ENCODE data around the gene MEIS2. TPM values are rescaled to one million over a fixed set of nuclear protein-coding genes. Genes with fewer than 3 reads are reported as not detected.

Gene MEIS2
- 98.3 and 106 TPM in 2 replicates for total RNA-seq (2014; rRNA removed; shearing (Covaris generic))

DNA sequence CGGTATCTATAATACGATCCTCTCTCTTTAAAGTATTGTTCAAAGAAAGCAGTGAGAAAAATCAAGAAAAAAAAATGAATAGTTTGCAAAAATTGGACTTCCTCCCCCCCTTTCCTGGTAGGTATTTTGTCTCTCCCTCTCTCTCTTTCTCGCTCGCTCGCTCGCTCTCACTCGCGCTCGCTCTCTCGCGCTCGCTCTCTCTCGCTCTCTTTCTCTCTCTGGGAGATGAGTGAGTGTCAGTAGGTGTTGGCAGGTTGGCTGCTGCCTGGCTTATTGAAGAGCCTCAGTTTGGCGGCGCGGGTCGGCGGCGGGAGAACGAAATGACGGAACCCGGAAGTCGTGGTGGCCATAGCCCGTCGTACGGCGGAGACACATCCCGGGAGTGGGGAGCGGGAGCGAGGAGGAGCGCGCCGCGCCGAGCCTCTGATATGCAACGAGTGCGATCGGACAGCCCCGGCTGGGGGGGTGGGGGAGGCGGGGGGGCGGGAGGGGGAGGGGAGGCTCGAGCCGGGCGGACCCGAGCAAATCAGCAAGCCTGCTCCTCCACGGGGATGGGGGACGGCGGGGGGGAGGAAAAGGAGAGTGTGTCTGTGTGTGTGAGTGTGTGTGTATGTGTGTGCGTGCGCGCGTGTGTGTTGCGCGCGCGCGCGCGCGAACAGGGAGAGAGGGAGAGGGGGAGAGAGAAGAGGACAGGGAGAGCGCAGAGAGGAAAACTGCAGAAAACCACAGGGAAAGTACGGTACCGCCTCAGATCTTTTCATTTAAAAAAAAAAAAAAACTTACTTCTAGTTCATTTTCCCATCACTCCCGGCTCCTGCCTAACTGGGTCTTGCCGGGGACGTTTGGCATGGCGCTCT is at the start of gene MEIS2:
Gene MEIS2, minus strand, starts transcription at position 441 of the 857 bp plus-strand sequence. CDS start 1,083 bp downstream, outside the sequence.
- DNase-seq (ENCODE audit: low spot score): peak; percentile 79

DNA sequence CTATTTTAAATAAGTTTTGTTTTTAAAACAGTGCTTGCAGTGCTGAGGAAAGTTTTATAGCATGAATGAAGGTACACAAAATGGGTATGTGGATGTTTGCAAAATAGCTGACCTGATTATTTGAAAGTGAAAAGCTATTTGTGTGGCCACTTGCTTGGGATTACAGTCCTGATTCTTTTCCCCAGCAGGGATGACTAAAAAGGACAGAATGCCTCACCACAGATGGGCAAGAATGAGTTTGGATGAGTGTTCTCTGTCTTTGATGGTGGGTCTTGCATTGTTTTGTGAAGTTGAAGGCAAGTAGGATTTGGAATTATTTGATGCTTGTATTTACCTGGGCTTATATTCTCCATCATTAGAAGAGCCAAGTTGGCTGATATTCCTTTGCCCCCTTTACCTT is 48.8 kb upstream of the MEIS2 start:
- no peak for DNase-seq (ENCODE audit: low spot score)

DNA sequence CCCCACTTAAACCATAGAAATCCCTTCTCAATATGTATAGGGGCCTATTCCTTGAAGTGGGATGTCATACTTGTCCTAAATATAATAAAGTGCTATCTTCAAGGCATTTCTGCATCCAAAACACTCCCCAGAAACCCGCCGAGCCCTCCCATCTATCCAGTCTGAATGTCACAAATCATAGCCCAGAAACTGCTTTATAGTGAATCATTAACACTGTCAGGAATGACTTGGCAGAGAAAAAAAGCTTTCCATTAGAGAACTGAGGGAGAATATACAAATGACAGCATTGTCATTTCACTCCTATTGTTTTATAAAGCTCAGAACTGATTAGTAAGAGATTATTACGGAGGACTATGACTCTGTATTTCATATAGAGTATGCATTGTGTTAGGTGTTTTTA is 48.4 kb upstream of the MEIS2 start:
- DNase-seq (ENCODE audit: low spot score): no peak

DNA sequence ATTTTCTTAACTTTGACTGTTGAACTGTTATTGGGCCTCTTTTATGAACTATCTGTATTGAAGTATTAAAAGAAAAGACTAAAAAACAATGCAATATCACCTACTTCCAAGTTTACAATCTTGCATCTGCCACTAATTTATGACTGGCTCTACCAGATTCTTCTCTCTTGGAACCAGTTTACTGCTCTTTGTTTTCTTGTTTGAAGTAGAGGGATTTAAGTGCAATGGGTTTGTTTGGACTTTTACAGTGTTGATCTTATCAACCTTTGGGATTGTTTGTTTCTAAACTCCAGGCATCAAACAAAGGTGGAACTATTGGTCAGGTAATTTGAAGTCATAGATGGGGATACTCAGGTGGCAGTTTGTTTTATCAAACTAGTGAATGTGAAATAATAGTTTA is 43.0 kb upstream of the MEIS2 start:
- no peak for DNase-seq (ENCODE audit: low spot score)

DNA sequence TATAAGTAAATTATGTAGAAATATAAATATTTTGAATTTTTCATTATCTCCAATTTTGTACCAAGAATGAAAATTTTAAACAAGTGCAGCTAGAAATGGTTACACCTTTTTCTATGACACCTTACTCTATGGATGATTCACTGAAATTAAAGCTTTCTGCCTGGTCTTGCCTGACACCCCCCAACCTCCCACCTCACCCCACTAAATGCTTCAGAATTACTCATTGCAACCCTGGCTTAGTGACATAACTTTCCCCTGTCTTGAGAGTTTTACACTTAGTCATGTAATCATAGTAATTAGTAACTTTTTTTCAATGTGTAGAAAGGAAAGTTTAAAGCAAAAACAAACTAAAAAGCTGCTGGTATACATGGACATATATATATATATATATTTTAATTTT is 42.0 kb upstream of the MEIS2 start:
- no peak for DNase-seq (ENCODE audit: low spot score)

DNA sequence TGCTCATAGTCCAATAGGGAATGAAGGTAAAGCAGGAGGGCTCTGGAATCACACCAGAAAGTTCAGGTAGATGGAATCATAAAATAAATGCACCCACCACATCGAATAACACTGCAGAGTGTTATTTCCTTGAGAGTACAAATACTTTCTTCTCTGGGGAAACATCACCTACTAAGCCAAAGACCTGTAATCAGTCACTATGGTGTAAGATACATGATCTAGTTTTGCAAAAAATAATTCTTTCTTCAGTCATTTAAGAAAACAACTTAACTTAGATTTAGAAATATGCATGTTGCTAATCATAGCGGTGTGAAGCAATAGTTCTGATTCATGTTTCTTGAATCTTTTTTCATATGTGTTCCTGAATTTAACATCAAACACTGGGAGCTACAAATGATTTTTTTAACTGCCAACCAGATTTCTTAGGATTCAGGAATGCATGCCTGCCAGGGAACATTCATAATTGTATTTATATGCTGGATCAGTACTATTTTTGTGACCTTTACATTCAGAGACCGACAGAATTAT is 40.2 kb upstream of the MEIS2 start:
- no peak for DNase-seq (ENCODE audit: low spot score)

DNA sequence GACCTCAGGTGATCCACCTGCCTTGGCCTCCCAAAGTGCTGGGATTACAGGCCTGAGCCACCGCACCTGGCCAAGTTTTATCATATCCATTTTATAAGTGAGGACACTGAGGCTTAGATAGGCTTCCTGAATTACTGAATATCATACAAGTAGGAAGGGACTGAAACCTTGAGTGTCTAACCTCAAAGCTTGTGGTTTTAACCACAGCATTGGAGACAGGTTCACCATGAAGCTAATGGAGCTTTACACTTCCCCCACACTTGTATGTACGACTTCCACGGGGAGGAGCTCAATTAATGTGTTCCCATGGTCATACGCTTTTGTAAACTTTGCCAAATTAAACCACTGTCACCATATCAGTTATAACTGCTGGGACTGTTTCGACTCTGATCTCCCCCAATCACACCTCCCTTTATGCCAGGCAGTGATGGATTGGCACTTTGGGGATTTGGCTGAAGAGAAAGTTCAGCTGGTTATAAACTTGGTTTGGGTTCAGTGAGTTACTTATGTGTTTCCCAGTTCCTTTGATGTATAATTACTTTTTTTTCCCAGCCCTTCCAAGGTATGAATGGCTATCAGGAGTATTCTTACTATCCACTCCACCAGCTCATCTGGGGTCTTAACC is 38.4 kb upstream of the MEIS2 start:
- DNase-seq (ENCODE audit: low spot score): no peak

DNA sequence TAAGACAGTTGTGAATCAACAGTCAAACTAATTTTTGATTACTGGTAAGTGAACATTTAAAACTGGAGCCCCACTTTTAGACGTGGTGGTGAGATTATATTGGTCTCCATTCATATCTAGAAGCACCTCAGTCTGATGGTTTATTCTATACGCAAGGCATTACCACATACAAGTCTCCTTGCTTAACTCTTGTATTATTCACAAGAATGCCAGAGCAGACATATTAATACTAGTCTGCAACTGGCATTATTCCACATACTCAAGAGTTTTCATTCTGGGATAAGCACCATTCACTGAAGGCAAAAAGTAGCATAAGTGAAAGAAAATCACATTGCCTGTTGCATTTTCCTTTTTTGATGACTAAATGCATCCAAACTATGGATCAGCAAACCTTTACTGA is 36.9 kb upstream of the MEIS2 start:
- no peak for DNase-seq (ENCODE audit: low spot score)

DNA sequence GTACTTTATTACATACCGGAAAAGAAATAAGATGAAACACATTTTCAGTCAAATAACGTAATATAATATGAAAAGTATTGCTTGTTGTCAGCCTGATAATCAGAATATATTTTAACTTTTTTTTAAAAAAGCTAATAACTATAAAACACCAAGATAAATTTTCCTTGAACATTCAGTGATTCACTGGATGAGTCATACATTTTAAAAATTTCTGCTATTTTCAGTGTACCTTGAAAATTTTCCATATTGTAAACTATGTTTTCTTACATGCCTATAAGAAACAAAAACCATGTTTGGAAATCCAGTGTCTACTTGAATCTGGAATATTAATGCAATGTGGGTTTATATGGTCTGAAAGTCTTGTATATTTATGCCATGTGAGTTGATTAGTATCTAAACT is 36.3 kb upstream of the MEIS2 start:
- DNase-seq (ENCODE audit: low spot score): no peak

DNA sequence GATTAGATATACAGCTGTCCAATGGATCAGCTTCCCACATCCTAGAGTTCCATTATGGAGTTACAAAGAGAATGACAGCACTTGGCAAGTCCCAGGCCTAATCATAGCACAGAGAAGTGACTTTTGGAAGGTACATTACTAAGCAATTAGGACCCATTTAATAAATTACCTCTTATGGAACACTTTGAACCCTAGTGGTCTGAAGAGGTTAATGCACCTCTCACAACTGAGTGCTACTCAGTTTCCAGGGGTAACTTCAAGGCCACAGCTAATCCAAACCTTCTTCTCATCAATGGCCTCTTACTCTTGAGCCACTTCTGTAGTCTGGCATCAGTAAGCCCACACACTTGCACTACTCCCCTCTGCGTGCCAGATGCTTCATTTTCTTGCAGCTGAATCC is 34.9 kb upstream of the MEIS2 start:
- no peak for DNase-seq (ENCODE audit: low spot score)

DNA sequence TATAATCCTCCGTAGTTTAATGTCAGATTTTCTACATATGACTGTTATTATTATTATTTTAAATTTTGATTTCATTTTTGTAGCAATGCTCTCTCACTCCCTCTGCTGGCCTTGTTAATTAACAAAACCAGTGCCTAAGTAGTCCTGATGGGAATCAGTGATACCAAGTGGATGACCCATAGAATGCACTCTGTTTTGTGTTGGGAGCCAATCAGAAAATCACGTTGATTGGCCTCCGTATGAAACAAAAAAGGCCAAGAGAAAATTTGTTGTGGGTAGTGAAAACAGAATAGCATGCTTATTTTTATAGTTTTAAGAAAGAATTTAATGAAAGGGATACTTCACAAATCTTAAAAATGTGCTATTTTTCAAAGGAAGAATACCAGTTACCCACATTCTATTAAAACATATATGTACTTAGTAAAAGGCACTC is 34.4 kb upstream of the MEIS2 start:
- DNase-seq (ENCODE audit: low spot score): peak; percentile 27

DNA sequence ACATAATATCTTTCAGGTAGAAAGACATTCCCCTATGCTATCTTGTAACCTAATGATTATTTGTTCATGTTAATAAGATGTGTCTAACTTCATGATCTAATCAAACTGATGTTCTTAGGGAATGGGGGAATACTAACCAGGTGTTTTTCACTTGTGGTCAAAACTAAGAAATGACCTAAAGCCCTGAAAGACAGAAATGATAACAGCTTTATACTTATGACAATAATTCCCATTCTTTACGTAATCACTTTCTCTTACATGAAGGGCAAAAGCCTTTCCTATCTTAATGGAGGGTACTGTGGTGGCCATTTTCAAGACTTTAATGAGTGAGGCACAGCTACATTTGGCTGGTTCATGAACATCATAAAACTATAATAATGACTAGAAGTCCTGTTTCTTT is 33.9 kb upstream of the MEIS2 start:
- DNase-seq (ENCODE audit: low spot score): no peak

DNA sequence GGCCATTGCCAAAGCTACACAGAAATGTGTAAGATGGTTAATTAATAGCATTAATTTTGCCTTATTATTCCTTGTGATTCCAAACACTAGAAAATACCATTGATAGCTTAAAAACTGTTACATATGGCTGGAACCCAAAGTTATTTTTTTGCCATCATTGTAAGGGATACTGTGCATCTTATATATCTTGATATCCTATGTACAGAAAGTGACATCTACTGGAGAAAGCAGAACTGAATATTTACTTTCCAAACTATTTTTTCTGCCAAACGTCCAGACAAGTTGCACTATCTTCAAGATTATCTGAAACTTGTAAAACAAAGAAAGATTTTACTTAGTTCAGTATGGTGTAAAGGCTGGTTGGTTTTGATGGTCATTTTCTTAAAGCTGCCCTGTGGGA is 33.3 kb upstream of the MEIS2 start:
- peak; percentile 17 for DNase-seq (ENCODE audit: low spot score)

DNA sequence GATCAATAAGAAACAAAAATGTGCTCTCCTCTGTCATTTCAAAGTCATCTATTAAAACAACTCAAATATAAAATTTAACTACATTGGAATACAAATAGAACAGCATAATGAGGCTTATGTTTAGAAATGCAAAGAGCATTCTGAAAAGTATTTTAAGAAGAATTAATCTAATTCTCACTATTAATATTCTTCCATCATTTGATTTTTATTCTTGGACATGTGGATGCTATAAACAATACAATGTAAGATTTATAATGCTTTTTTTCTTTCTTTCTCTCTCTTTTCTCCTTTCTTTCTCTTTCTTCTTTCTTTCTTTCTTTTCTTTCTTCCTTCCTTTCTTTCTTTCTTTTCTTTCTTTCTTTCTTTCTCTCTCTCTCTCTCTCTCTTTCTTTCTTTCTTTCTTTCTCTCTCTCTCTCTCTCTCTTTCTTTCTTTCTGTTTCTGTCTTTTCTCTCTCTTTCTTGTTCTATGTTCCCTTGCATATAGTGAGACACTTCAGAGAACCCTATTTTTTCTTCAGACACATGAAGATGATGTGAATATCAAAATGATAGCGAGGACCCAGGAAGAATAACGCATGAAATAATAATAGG is 32.6 kb upstream of the MEIS2 start:
- DNase-seq (ENCODE audit: low spot score): no peak

DNA sequence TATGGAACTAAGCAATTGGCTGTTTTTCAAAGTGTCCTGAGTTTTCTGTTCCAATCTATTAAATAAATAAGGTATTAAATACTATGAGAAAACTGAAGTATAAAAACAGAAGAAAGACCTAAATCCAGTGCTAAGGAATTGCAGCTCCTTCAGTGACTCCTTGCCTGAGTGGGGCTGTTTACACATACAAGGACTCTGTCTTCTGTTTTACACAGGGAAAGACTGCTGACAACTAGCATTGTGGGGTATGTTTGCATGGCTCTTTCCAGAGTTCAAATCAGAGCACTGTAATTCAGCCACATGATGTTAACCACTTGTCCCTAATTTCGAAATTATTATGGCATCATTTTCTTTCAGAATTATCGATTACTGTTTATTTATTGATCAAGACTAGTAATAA is 31.3 kb upstream of the MEIS2 start:
- no peak for DNase-seq (ENCODE audit: low spot score)

DNA sequence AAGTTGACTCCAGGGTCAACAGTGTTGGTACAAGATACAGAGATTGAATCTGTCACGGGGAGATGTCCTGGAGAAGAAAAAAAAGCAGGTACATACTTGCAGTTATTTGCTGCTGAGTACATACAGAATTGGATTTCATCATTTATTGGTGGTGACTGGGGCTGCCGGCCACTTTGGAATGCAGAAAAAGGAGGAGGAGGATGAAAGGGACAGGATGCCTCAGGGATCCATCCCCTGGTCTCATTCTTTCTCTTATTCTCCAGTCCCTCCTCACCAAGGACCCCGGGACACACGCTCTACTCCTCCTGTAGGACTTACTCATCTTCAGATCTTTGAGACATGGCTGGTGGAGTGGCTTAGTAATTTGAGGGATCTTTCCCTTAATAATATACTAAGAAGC is 30.0 kb upstream of the MEIS2 start:
- no peak for DNase-seq (ENCODE audit: low spot score)

DNA sequence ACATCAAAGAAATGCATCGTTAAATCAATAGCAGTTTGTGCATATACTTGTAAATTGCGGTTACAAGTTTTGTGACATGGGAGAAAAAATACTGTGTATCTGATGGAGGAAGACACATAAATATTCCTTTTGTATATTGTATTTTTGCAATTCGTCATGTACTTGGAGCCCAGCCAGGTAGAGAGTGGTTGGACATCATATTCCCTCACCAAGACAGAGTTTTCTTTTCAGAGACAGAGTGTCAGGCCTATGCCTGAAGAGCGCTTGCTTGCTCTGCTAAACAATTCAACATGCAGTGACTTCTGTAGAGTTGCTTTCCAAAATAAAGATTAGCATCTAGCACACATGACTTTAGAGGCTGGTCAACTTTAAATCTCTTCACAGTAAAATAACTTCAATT is 24.8 kb upstream of the MEIS2 start:
- DNase-seq (ENCODE audit: low spot score): no peak

DNA sequence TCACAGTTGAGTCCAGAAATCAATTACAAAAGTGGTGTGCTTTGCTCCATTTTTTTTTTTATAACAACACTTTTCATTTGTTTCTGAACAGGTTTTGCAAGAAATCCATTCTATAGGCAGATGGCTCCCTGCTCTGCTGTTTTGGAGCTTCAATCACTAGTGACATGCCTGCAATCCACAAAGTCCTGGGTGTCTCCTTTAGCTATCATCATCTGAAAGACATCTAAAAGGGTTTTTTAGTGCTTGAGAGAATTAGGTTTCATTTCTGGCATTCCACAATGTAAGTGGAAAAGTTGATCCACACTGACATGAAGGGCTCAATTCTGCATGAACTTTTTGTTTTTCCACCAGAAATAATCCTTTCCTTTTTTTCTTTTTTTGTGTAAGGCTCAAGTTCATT is 24.0 kb upstream of the MEIS2 start:
- DNase-seq (ENCODE audit: low spot score): no peak

DNA sequence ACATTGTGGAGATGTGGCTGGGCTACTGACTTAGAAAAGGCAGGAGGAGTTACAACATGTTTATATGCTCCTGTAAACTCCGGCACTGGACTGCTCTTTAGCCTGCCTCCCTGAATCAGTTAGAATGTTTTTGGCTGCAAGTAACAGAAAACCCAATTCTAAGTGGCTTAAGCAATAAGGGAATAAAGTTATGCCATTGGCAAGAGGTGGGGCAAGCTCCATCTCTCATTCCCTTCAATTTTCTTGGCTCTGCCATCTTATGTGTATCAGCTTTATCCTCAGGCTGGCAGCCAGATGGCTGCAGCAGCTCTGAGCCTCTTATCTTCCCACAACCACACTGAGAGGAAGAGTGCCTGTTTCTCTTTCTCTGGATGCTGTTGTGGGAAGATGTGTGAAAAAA is 22.4 kb upstream of the MEIS2 start:
- DNase-seq (ENCODE audit: low spot score): no peak

DNA sequence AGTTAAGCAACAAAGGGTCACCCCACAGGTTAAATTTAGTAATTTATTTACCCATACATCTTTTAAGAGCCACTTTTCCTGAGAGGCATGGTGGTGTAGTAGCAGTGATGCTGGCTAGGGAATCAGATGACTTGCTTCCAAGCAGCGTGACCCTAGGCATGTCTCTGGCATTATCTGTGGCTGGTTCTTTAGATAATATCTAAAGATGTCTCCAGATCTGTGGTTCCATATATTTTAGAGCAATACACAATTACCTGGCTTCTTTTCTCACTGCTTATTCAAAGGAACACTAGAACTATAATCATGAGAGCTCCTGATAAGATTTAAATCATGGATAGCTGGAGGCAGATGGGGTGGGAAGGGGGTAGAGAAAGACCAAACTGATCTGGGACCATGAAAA is 21.1 kb upstream of the MEIS2 start:
- DNase-seq (ENCODE audit: low spot score): no peak

DNA sequence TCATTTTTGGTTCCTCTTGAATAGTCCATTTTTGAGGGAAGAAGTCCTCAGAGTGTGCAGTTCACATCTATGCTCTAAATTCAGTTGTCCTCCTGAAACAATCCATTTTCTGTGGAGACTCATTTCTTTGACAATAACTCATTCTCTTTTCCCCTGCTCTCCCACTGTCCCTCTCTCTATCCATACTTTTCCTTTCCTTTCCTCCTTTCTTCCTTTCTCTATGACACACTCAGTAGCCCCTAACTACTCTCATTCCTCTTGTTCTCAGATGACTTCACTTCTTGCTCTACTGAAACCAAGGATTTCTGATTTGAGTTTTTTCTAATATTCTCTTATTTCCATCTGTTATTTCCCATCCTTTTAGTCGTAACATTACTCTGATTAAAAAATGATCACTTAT is 16.7 kb upstream of the MEIS2 start:
- DNase-seq (ENCODE audit: low spot score): no peak

DNA sequence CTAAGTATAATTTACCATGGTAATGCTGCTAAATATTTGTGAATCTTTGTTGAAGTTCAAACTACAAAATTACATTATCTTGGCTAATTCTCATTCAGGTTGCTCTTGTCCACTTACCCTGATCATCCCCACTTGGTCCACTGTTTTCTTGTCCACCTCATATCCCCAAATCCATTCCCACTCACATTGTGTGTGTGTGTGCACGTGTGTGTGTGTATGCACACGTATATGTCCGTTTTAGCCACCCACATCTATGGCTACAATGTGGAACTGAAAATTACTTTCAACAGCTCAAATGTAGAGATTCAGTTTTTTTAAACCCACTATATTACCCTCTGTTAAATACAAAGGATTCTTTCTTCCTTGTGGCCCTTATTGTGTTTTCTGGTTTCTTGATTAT is 15.2 kb upstream of the MEIS2 start:
- DNase-seq (ENCODE audit: low spot score): no peak

All from A172 (cell line).